ENCODE results near the gene UNC13A.

DNA sequence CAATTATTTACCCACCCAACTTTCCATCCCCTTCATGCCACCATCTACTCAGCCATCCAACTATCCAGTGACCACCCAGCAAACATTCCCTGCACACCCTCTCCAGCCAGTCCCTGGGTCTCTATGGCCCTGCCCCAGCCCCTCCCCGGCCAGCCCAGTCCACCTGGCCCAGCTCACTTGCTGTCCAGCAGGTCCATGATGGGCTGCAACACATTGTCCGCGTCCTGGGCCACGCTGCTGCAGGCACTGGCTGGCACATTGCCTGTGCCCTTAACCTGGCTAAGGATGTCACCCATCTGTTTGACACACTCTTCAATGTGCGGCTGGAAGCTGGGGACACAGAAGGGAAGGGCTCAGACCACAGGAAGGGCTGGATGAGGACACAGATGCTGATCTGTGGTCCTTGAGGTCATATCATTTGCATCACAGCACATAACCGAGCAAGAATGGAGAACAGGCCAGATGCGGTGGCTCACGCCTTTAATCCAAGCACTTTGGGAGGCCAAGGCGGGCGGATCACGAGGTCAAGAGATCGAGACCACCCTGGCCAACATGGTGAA lies 61.6 kb downstream of the UNC13A start:
- TF ChIP-seq, protein P1, sequence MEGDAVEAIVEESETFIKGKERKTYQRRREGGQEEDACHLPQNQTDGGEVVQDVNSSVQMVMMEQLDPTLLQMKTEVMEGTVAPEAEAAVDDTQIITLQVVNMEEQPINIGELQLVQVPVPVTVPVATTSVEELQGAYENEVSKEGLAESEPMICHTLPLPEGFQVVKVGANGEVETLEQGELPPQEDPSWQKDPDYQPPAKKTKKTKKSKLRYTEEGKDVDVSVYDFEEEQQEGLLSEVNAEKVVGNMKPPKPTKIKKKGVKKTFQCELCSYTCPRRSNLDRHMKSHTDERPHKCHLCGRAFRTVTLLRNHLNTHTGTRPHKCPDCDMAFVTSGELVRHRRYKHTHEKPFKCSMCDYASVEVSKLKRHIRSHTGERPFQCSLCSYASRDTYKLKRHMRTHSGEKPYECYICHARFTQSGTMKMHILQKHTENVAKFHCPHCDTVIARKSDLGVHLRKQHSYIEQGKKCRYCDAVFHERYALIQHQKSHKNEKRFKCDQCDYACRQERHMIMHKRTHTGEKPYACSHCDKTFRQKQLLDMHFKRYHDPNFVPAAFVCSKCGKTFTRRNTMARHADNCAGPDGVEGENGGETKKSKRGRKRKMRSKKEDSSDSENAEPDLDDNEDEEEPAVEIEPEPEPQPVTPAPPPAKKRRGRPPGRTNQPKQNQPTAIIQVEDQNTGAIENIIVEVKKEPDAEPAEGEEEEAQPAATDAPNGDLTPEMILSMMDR (IDR thresholded peaks at IDR 0.05): no peak
- TF ChIP-seq POLR2A (IDR thresholded peaks at IDR 0.05): no peak
